IPS-18c (cell line): Measurements from ENCODE around the gene SHC3.
"Not testable (repeated sequence)": the region's sequence is repeated elsewhere in the genome, so short reads cannot be mapped to it uniquely, and the experiment has no call there.

Source experiments
- H3K4me3 ChIP-seq: 2 replicates; pipeline ENCODE4 v1.7.0; 2013; ENCODE audit warnings: low read depth, mild to moderate bottlenecking, low read length, moderate library complexity; ENCODE audit not compliant: insufficient read depth
- H3K9me3 ChIP-seq: one replicate; pipeline ENCODE4 v1.6.1; 2013; ENCODE audit warnings: mild to moderate bottlenecking, low read length, moderate library complexity; ENCODE audit not compliant: control insufficient read depth, insufficient read depth

The SHC3 gene, protein sequence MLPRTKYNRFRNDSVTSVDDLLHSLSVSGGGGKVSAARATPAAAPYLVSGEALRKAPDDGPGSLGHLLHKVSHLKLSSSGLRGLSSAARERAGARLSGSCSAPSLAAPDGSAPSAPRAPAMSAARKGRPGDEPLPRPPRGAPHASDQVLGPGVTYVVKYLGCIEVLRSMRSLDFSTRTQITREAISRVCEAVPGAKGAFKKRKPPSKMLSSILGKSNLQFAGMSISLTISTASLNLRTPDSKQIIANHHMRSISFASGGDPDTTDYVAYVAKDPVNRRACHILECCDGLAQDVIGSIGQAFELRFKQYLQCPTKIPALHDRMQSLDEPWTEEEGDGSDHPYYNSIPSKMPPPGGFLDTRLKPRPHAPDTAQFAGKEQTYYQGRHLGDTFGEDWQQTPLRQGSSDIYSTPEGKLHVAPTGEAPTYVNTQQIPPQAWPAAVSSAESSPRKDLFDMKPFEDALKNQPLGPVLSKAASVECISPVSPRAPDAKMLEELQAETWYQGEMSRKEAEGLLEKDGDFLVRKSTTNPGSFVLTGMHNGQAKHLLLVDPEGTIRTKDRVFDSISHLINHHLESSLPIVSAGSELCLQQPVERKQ

DNA sequence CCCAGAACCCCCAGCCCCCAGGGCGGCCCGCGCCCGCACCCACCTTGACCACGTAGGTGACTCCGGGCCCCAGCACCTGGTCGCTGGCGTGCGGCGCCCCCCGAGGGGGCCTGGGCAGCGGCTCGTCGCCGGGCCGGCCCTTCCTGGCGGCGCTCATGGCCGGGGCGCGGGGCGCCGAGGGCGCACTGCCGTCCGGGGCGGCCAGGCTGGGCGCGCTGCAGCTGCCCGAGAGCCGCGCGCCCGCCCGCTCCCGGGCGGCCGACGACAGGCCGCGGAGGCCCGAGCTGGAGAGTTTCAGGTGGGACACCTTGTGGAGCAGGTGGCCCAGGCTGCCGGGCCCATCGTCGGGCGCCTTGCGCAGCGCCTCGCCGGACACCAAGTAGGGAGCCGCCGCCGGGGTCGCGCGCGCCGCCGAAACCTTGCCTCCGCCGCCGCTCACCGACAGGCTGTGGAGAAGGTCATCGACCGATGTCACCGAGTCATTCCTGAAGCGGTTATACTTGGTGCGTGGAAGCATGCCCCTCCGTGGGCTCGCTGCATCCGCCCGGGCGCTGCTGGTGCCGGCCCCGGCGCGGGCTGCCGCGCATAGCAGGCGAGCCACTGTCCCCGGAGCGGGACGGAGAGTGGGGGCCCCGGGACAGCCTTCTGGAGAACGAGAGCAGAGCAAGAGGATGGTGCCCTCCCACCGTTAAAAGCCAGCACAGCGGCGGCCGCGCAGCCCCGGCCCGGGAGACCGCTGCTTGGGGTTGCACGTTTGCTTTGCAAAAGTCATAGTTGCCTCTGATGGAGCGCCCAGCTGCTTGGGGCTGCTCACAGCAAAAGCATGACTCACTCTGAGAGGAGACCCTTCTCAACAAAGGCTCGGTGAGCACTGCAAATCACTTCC is at the start of gene SHC3:
TSS of gene SHC3 (minus strand) at position 875 of the 886 bp plus-strand sequence. CDS start at position 517, 358 bp downstream.
- Histone ChIP-seq H3K4me3 (peak within 1 kb of the TSS; percentile 68), H3K9me3 (peaks cover 2% of the 10 kb centered on the region)

DNA sequence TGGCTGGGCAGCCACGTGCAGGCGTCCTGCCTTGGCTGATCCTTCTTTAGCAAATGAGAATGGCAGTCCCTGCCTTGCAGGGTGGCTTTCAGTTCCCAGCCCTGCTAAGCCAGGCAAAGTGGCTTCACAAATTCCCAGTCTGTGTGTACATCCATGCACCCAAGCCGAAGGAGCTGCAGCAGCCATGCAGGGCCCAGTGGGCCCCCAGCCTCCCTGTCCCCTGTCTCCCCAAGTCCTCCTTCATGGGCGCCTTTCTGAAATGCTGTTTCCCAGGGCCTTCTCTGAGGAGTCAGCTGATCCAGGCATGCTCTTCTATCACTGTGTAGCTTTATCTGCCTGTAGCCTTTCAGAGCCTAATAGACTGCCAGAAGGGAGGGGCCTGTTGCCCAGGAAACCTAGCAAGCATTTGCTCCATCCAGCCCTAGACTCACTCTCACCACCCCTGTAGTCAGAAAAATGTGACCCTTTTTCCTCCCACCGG is 47.4 kb upstream of the SHC3 start:
- no peak overlapping the region for H3K4me3 ChIP-seq
- no peaks in the 10 kb centered on the region for H3K9me3 ChIP-seq

DNA sequence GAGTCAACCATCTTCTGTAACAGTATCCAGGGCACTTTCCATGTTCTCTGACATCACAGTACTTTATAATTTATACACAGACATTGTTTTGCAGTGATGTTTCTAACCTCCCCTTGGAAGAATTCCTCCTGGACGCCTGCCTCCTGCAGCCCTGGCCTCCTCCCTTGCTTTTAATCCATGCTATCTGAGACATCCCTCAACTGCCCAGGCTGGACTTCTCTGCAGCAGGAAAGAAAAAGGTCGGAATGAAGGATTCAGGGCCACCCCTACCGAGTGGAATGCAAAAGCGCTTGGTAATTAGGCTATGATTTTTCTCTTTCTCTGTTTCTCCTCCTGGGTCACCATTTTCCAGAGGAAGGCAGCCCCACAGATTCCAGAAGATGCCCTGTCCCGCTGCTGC is 47.0 kb upstream of the SHC3 start:
- no peak overlapping the region for H3K4me3 ChIP-seq
- H3K9me3 ChIP-seq: no peaks in the 10 kb centered on the region

- no peaks in the 10 kb centered on the region for H3K9me3 ChIP-seq
- no peak overlapping the region for H3K4me3 ChIP-seq
Measured at GRCh38 chr9:89225036-89225435, 46.4 kb upstream of the SHC3 start.

DNA sequence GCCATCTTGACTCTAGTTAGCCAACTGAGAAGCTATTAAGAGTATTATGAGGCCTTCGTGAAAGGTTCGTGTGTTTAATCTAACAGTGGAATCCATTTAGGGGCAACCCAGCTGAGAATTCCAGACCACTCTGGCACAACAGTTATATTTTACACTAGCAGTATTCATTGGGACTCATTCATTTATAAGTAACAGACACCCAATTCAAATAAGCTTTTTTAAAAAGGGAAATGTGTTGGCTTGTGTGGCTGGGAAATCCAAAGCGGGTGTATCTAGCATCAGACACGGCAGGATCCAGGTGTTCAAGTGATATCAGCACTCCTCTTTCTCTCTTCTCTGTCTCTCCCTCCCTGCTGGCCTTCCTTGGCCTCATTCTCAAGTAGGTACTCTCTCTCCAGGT is 46.0 kb upstream of the SHC3 start:
- H3K9me3 ChIP-seq: no peaks in the 10 kb centered on the region
- no peak overlapping the region for H3K4me3 ChIP-seq

DNA sequence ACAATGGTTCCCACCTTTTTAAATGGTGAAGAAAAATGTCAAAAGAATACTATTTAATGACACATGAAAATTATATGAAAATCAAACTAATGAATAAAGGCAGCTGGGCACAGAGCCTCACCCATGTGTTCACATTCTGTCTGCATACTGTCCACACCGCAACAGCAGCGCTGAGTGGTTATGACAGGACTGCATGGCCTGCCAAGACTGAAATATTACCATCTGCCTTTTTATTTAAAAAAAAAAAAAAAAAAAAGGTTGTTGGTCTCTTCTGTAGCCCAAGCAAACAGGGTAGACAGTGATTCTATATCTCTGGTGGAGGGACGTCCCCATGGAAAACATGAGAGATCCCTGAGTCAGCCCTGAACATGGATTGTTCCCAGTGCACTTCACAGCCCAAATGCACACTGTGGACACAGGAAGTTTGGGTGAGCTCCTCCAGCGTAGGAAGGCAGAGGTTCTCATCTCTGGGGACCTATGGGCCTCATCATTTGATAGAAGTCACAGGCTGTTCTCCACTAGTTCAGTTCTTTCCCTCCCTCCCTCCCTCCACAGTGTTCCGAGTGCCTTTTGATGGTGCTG is 44.9 kb upstream of the SHC3 start:
- peaks cover 2% of the 10 kb centered on the region for H3K9me3 ChIP-seq

DNA sequence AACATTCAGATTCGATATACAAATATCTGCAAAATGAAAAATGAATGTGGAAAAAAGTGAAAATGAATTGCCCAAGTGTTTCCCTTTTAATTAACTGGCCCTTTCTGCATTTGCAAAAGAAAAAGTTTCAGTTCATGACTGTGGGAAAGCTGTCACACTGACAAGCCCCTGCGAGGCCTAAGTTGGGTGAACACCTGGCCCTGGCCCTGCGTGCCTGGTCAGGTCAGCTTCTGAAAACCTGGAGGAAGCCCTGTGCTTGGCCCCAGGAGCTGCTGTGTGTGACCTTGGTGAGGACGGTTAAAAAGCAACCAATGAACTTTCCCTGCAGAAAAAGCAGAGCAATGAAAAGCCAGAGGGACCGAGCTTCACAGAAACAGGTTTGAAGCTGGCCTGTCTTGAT is 41.0 kb upstream of the SHC3 start:
- no peak overlapping the region for H3K4me3 ChIP-seq
- H3K9me3 ChIP-seq: peaks cover 7% of the 10 kb centered on the region

More for the DNA sequence above, 44.9 kb upstream of the SHC3 start:
- no peak overlapping the region for H3K4me3 ChIP-seq

- H3K4me3 ChIP-seq: no peak overlapping the region
- H3K9me3 ChIP-seq: peaks cover 7% of the 10 kb centered on the region
Measured at GRCh38 chr9:89218040-89218928, 39.7 kb upstream of the SHC3 start.

- H3K9me3 ChIP-seq: peaks cover 7% of the 10 kb centered on the region
Measured at GRCh38 chr9:89215342-89215741, 36.7 kb upstream of the SHC3 start.

DNA sequence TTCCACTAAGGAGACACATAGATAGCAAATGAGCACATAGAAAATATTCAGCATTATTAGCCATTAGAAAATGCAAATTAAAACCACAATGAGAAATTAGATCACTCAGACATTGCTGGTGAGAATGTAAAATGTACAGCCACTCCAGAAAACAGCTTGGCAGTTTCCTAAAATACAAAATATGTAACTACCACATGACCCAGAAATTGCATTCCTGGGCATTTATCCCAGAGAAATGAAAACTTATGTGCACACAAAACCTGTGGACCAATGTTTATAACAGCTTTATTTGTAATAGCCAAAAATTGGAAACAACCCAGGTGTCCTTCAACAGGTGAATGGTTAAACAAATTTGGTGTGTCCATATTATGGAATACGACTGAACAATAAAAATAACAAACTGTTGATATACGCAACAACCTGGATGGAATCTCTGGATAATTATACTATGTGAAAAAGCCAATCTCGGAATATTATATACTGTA is 34.8 kb upstream of the SHC3 start:
- Histone ChIP-seq H3K4me3 (no peak overlapping the region), H3K9me3 (peaks cover 7% of the 10 kb centered on the region)

More at GRCh38 chr9:89215342-89215741, 36.7 kb upstream of the SHC3 start:
- H3K4me3 ChIP-seq: no peak overlapping the region

GRCh38 chr9:89212171-89212570 is 33.6 kb upstream of the SHC3 start:
- H3K4me3 ChIP-seq: no peak overlapping the region
- H3K9me3 ChIP-seq: peaks cover 7% of the 10 kb centered on the region

GRCh38 chr9:89209311-89209710 is 30.7 kb upstream of the SHC3 start:
- not testable (repeated sequence) for H3K9me3 ChIP-seq, H3K4me3 ChIP-seq

DNA sequence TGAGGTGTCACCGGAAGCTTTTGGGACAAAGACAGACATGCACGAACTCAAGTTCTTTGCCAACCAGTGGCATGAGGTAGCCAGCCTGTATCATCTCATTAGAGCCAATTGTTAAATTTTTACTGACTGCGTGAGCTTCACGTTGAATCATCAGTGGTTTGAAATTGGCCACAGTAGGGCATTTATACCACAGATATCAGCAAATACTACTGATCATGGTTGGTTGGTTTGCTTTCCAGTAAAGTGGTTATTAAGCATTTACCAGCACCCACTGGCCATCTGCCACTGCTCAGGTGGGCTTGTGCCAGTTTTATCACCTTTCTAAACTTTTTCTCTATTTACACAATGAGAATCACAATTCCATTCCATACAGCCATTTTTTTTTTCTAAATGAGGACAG is 28.4 kb upstream of the SHC3 start:
- Histone ChIP-seq H3K4me3 (no peak overlapping the region), H3K9me3 (peaks cover 2% of the 10 kb centered on the region)

DNA sequence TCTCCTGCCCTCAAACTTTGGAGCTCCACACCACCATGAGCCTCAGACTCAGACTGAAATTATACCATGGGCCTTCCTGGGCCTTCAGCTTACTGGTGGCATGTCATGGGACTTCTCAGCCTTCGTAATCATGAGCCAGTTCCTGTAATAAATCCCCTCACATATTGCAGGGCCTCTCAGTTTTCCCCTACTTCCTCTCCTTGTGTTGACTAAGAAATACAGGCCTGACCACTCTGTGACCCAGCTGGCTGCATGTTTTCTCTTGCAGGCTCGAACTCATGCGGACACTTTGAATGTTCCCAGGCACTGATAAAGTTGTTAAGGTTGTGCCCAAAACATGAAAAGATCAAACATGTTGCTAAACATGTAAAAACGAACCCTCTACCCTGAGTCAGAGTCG is 26.2 kb upstream of the SHC3 start:
- Histone ChIP-seq H3K9me3 (peaks cover 2% of the 10 kb centered on the region), H3K4me3 (no peak overlapping the region)

DNA sequence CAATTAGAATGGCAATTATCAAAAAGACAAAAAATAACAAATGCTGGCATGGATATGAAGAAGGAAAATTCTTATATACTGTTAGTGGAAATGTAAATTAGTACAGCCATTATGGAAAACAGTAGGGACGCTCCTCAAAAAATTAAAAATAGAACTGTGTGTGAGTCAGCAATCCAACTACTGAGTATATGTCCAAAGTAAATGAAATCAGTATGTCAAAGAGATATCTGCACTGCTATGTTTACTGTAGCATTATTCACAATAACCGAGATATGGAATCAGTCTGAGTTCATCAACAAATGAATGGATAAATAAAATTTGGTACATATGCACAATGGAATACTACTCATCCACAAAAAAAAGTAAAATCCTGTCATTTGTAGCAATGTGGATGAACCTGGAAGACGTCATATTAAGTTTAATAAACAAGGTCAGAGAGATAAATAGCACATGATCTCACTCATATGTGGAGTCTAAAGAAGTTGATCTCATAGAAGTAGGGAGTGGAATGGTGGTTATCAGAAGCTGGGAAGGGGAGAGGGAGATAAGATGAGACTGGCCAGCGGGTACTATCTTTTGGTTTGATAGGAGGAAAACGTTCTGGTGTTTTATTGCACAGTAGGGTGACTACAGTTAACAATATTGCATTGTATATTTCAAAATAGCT is 16.6 kb upstream of the SHC3 start:
- no peaks in the 10 kb centered on the region for H3K9me3 ChIP-seq
- H3K4me3 ChIP-seq: no peak overlapping the region
